Amniotic stem cell (primary cell): Measurements from ENCODE around the gene POU6F2.

Source experiments
- DNase-seq: peaks from one replicate; lab custom pipeline; 2025; lab: John Stamatoyannopoulos, UW

Gene POU6F2

DNA sequence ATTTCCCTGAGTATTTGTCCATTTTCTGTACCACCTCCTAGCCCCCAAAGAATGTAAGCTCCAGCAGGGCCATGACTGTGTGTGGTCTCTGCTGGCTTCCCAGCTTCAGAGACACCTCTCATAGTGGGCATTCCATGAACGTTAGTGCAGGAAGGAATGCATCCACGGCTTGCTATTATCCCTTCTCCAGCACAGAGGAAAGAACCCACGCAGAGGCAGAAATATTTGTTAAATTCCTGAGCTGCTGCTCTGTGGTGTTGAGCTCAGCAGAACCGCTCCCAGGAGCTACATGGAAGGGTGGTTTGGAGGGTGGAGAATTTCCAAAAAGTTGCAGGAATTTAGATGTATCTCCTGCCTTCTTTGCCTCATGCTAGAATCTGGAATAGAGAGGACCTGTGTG, 275.2 kb downstream of the POU6F2 start:
- DNase-seq, result no peak

DNA sequence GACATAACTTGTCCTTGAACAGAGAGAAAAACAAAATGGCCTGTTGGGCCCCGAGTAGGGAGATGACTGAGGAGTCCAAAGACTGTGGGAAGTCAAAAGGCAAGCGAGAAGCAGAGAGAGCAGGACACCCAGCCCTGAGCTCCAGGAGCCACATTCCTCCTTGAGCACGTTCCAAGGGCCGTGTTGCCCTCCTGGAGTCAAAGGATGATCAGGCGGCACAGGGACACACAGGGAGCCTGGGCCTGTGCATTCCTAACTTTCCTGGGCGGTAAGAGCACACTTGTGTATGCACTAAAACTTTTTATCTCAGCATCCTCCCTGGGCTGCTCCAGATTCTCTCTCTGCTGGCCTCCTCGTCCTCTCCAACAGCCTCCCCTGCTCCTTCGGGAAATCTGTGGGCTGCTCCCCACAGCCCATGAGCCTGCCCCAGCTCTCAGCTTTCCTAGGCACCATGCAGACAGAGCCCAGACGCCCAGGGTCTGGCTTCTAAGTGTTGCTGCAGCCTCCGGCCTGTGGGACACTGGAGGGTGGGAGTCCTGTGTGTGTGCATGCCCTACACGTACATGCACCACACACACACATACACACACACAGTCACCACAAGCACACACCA, 281.8 kb downstream of the POU6F2 start:
- no peak for DNase-seq

DNA sequence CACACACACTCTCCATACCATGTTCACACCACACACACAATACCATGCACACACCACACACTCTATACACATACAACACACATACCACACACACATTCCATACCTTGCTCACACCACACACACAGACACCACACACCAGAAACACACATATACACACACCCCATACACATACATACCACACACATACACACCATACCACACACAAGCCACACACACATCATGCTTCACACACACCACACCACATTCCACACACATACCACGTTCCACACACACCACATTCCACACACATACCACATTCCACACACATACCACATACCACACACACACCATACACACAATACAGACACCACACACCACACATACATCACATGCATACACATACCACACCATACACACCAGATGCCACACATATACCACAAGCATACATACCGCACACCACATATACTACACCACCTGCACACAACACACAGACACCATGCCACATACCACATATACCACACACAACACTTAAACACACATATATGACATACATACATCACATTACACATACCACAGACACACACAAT, 282.7 kb downstream of the POU6F2 start:
- DNase-seq, result no peak

DNA sequence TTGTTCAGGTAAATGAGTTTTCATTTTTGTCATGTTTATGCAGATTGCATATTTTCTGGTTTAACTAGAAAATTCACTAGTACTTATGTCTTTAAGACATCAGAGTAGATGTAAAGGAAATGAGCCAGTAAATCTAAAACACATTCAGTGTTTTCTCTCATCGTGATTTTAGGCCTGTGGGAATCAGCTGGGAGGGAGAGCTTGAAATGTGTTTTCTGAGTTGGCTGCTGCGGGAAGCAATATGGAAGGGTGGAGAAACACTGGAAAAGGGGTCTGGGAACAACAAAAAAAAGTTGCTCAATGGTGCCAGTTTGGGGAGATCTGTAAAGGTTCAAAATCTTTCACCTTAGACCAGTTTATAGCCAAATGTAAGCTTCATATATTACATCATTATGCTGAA, 284.1 kb downstream of the POU6F2 start:
- DNase-seq, result no peak

DNA sequence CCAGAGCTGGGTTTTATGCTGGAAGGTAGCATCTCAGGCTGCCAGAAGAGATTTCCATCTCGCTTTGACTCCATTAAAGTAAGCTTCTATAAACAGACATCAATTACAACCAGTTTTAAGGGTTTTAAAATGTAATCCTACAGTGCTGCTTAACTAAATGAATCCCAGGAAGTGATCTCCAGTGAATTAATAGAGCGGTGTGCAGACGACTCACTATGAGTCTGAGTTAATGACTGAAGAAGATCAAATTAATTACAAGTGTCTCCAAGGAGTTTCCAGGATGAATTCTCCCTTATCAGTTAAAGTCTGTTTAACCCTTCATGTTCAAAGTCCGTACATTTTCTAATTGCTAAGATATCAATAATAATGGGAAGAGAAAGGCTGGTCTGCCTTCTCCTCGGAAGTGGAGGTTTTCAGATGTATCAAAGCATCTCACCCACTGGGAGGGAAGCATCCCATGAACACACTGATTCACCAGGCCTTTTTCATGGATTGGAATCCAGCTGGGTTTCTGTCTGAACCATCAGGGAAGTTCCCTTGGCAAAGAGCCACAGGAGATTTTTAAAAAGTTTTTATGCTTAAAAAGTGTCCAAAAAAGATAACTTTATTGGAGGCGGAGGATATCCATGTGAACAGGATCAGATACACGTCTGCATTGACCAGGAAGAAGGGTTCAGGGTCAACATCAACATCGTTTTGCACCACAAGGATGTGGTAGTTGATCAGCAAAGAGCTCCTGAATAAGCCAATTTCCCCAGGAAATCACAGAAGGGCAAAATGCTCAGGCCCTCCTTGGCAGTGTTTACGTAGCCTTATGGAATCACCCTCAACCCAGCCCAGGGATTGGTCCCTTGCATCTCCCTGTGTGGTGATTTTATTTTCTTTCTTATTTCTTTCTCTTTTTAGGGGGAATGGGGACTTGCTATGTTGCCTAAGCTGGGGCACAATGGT, 288.2 kb downstream of the POU6F2 start:
- no peak for DNase-seq

DNA sequence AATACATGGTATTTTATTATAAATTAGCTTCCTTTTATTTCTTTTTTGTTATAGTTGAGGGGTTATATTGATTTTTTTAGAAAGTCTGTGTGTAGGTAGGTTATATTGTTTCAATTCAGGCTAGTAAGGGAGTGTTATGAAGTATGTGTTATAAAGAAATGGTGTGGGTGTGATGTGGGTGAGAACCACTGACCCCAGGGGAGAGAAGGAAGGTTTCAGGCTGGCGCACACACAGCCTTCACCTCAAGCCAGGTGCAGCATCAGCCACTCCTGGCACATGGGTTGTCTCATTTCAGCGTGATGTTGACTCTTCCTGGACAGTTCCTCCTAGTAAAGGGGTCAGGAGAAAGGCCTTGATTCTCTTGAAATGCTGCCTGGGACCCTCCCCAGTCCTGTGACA, 291.3 kb downstream of the POU6F2 start:
- DNase-seq, result no peak

DNA sequence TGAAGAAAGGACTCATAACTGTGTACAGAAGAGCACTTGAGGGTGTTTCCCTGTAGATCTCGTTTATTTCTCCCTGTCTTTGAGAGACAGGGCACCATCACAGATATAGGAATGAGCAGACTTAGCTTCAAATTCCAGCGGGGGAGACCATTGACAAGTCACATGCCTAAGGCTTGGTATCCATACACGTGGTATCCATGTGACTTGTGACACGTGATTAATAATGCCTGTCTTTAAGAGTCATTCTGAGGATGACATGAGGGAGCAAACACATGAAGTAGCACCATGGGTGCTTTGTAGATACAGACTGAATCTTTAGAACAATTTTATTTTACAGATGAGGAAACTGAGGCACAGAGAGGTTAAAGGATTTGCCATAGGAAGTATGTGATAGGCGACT, 292.3 kb downstream of the POU6F2 start:
- no peak for DNase-seq

DNA sequence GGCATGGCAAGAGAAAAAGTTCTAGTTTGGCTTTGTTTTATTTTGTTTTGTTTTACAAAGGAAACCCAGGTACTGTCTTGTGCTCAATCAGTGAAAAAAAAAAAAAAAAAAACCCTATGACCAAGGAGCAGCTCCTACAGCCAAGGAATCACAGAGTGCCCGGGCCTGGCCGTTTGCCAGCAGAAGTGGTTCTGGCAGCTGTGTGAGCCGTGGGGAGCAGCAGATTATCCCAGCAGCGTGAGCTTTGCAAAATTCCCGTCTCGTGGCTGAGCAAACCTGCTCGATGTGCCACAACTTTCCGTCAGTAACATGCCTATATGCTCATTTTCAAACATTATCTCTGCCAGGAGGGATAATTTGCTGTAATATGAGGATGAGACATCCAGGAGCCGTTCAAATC, 293.7 kb downstream of the POU6F2 start:
- DNase-seq, result no peak

DNA sequence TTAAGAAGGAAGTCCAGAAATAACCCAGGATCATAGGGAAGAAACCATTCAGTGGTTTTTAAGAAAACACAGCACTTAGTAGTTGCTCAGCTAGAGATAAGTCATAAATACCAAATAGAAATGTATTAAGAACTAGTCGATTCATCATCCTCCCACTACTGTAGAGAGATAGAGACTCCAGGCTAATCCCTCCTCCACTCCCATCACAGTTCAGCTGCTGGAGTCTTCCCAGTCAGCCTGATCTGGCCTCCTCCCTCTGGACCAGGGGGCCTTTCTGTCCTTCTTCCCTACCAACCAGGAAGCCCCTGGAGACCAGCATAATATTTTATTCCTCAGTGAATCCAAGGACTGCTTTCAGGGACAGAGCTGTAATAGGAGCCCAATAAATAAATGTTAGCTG, 294.4 kb downstream of the POU6F2 start:
- no peak for DNase-seq

DNA sequence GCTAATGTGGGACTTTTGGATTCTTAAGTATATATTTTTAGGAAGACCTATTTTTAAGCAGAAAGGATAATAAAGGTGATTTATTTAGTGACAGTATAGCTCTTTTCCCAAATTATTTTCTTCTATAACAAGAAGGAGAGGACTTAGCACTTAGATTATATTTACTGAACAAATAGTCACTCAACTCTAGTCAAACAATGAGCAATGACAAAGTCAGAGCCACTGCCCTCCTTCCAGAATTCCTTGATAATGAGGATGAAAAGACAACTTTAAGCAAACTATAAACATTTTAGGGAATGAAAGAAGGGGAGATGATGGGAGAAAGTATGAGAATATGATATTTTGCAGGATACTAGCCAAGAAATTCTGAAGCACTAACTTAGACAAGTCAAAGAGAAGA, 295.0 kb downstream of the POU6F2 start:
- DNase-seq, result no peak

DNA sequence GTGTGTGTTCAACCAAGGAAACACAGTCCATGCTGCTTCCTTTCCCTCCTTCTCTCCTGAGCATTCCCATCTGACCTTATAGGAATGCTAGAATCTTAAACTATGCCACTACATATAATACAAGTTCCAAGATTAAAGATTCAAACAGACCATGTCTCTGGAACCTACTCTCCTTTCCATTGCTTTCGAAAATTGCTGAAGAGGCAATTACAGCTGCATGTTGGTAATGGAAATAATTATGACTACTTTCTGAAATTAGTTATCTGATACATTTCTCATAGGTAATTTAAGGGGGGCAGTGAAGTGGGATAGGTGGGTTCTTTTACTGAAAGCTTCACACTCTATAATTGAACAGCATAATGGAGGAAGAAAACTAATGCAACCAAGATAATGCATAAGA, 302.6 kb downstream of the POU6F2 start:
- no peak for DNase-seq

DNA sequence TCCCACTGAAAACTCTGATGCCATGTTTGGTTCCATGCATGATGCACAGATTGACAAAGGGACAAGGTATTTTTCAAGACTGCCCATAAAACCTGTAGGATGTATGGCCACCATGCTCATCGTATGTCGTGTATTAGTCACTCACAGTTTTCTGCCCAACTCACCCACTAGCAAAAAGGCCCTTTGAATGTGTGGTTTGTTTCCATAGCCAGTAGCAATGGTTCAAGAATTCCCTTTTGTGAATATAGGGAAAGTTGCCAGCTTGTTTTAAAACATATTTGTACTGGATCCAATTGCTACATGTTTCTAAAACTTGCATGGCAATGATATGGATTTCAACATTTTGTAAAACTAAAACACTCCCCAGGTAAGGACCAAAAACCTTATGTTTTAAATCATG, 307.5 kb downstream of the POU6F2 start:
- no peak for DNase-seq

DNA sequence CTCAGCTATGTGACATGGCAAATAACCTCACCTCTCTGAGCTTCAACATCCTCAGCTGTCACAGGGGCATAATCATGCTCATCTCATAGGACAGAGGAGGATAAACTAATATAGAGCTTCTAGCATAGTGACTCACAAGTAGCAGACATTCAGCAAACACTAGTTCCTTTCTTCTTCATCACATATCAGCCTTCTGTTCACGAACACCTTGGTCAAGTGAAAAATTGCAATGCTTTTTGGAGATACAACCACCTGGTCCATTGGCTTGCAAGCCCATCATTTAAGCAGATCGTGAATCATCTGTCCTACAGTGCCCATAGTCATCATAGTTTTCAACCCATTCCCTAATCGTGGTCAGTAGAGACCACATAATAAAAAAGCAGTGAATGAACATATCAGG, 310.6 kb downstream of the POU6F2 start:
- DNase-seq, result no peak

DNA sequence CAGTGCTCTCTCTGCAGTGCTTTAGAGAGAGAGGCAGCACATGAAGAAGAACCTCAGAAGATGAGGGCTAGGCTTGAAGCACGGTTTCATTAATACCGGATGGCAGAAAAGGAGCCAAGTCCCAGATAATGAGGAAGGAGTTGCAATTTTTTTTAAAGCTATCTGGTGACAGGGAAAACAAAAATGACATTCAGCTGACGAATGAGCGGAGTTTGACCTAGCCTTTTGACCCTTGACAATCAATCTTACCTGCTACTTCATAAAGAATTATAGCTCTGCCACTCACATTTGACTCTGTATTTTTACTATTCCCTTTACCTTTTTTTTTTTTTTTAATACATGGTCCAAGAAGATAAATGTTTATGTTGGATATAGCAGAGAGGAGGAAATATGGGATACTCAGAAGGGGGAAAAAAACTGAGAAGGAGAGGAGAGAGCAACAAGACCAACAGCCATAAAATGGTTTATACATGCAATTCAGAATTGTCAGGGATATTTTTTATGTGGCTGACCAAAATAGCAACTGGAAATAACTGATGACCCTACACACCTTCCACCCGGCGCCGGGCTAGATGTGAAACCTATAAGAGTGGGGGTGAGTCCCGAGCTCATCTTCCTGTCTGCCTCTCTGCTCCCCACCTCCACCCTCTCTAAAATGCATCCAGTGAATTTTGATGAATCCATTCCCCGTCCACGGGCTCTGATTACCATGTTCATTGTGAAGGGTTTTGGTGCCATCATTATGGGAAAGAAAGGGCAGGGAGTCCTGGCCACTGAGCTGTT, 314.1 kb downstream of the POU6F2 start:
- no peak for DNase-seq

DNA sequence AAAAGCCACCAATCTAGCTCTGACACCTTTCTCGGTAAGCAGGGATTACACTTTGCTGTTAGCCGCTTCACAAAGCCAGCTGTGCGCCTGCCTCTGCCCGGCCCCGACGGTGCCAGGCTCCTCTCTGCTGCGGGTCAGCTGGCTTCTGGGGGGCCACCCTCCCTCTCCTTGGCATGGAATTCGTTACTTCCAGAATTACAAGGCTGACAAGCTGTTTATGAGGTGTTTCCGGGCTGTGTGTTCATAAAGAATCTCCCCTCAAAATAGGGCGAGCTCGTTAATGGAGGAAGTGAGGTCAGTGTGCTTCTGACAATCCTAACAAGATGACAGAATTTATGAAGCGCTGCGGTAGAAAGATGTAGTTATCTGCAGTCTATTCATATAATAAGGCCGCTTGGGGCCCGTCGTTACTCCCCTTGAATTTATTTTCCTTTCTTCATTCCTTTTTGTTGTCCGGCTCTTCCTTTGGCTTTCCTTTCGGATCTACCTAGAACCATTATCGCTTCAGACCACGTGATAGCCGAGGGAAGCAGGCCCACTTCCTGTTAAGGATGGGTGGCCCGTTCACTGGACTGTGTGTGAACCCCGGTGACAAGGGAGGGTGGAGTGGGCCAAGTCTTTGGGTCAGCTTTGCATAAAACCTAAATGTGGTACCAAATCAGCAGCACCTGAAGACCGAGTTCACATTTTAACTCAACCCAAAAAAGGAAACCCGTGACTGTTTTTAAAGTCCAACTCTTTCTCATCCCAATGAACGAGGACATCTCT, 315.5 kb downstream of the POU6F2 start:
- no peak for DNase-seq

DNA sequence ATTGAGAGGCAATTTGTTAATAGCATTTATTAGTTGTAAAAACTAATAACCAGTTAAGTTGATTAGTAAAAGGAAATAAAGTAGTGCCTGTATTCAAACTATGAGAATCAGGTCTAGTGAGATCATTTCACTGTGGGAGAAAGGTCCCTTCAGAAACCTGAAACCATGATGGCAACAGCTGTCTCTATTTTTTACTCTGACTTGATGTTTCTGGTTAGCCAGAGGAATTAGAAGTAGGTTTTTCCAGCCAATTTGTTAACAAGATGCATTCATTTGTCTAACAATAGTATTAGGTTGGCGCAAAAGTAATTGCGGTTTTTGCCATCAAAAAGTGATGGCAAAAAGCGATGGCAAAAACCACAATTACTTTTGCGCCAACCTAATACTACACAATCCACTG, 316.3 kb downstream of the POU6F2 start:
- no peak for DNase-seq

DNA sequence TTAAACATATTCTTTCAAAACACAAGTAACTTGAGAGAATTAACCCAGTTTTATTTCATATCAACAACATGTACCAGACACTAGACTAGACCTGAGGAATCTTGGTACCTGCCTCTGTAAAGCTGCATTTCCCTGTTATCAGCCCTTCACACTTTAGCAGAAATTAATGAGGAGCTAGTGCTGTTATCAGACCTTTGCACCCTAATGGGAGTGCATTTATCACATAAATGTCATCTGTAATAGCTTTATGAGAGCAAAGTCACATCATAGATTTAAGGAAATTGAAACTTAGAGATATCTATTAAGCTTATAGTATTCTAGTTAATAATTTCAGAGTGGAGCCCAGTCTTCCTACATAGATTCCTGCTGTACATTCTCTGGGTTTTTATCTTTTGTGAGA, 318.1 kb downstream of the POU6F2 start:
- no peak for DNase-seq

DNA sequence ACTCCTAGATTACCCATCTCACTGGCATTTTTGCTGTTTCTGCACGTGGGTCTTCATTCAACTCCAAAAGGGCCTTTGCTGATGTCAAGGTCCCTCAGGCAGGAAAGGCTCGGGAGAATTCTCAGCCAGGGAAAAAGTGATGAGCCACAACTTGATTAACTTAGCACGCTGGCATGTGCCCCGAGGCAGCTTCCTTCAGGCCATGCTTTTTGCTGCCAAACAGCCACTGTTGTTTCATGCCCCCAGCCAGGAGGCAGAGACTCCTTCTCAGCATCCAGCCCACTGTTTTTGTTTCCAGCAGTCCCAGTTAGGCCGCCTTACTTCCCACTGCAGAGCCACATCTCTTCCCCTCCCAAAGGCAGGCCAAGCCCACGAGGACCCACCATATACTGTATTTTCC, 322.0 kb downstream of the POU6F2 start:
- DNase-seq, result no peak

DNA sequence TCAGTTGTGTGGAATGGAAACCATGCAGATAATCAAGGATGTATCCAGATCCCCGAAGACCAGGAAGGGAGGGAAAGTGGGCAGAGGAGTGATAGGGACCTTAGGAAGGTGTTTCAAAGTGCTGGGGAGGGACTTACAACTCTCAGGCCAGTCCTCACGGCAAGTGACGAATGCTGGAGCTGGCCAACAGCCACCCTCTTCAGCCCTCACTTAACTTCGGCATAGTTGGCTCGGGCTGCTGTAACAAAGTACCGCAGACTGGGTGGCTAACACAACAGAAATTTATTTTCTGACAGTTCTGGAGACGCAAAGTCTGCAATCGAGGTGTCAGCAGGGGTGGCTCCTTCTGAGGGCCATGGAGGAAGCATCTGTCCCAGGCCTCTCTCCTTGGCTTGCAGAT, 322.6 kb downstream of the POU6F2 start:
- DNase-seq, result no peak

DNA sequence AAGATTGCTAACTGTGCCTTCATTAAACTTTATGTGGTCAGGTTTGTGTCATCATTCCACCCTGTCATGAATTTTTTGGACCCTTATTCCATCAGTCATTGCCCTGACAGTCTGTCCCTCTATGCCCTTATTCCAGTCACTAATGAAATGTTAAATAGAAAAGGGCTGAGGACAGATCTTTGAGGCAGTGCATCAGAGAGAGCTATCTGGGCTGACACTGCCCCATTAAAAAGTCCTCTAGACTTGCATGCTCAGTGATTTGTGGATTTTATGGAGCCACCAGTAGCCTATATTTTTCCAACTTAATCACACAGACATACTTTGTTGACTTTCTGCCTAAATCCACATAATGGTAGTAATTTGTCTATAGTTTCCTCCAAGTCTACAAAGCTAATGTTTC, 323.8 kb downstream of the POU6F2 start:
- no peak for DNase-seq

DNA sequence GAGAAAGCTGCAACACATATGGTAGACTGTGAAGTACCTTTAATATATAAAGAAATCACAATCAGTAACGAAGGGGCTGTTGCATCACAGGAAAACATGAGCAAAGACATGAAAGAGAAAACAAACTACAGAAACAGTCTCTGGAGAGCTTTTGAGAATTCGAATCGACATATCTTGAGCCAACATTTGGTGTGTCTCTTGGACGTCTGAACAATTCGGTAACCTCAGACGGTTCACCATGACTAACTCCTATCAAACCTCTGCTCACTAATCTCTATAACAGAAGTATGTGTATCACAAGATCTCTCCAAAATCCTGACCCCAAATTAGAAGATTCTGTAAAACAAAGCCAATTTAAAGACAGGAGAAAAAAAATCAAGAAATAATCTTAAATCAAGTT, 326.5 kb downstream of the POU6F2 start:
- DNase-seq, result no peak
